ENCODE measurements around the gene C19orf85. TPM values are rescaled to one million over a fixed set of nuclear protein-coding genes. Genes with fewer than 3 reads are reported as not detected.

Gene C19orf85
- polyA plus RNA-seq, 1 of the 3 experiments (the other 2 are of a cell fraction): not detected

GRCh38 chr19:55484593-55485438 lies 20.3 kb upstream of the C19orf85 start, which contains the start of gene NAT14:
Gene NAT14 (plus strand): TSS chr19:55485188. CDS start chr19:55485709, 521 bp downstream.
- Histone ChIP-seq H3K9me2 (no peaks in the 10 kb centered on the region), H3K4me1 (ENCODE audit: control insufficient read depth in 1 of 2, insufficient read depth in 2 of 2, low read depth in 1 of 2, low read length in 1 of 2) (peaks cover 30 to 44% of the 10 kb centered on the region in 2 experiments; a peak in 3 of 4 replicates), H3K79me2 (ENCODE audit: insufficient read depth) (peaks cover 20% of the 10 kb centered on the region), H3K9me3 (no peaks in the 10 kb centered on the region), H3K4me3 (ENCODE audit: low read depth in 2 of 2, low read length in 1 of 2) (peak within 1 kb of the TSS; percentile 69 to 80), H3K4me2 (peak within 1 kb of the TSS; percentile 91), H4K20me1 (ENCODE audit: insufficient read depth) (no peaks in the 10 kb centered on the region), H2AFZ (ENCODE audit: low read depth) (no peak within 1 kb of the TSS), H3K9ac (peak within 1 kb of the TSS; percentile 86), H3K27me3 (ENCODE audit: insufficient read depth) (no peaks in the 10 kb centered on the region), H3F3A (replicated peaks; ENCODE audit: insufficient read depth) (peaks cover 29% of the 10 kb centered on the region), H3K27ac (ENCODE audit: low read depth in 2 of 2, low read length in 1 of 2) (peak within 1 kb of the TSS; percentile 95 to 97), H3K36me3 (replicated peaks in 1 of 2; ENCODE audit: control insufficient read depth in 1 of 2, insufficient read depth in 2 of 2, low read length in 1 of 2) (peaks cover 0 to 7% of the 10 kb centered on the region in 2 experiments)
- TF ChIP-seq ELF1 (IDR thresholded peaks at IDR 0.05): peak; percentile 40
- peak; percentile 36 for TF ChIP-seq CHD2 (IDR thresholded peaks at IDR 0.05; ENCODE audit: low read length, partially characterized antibody)
- no peak for TF ChIP-seq GATA2 (CRISPR knock-in tag; IDR thresholded peaks at IDR 0.05)
- no peak for TF ChIP-seq SMC3 (IDR thresholded peaks at IDR 0.05; ENCODE audit: low read depth, low read length)
- TF ChIP-seq TAF1 (IDR thresholded peaks at IDR 0.05; ENCODE audit: borderline replicate concordance, low read depth, low read length): peak; percentile 46; the same call in 1 of the 2 replicates
- peak; percentile 72 for TF ChIP-seq GABPA (IDR thresholded peaks at IDR 0.05; ENCODE audit: low read depth)
- peak; percentile 86 for TF ChIP-seq MXI1 (IDR thresholded peaks at IDR 0.05; ENCODE audit: low read depth, low read length)
- peak; percentile 40 for TF ChIP-seq PBX3 (IDR thresholded peaks at IDR 0.05)
- peak; percentile 97 for DNase-seq
- CTCF ChIA-PET: interaction anchor here (1.2 to 15.1 kb wide), 7 partner anchors 8 to 343 kb away, joined by 3 to 162 read pairs (median 7); partner anchors contain the start of gene ZNF628
- 7% methylated on average over 32 of the region's 78 CpGs for WGBS (ENCODE audit: low lambda C conversion rate)
- POLR2A ChIA-PET: interaction anchor here (0.7 to 2.3 kb wide), 5 partner anchors 9 to 116 kb away, joined by 3 to 15 read pairs (median 5); partner anchors contain the start of genes UBE2S and ZNF628

GRCh38 chr19:55483706-55484592 lies 19.4 kb upstream of the C19orf85 start:
- WGBS (ENCODE audit: low lambda C conversion rate): 90% methylated on average over 18 of the region's 46 CpGs
- Histone ChIP-seq H4K20me1 (ENCODE audit: insufficient read depth) (no peaks in the 10 kb centered on the region), H3K9me2 (no peaks in the 10 kb centered on the region), H3K79me2 (ENCODE audit: insufficient read depth) (peaks cover 27% of the 10 kb centered on the region), H3K27me3 (ENCODE audit: insufficient read depth) (no peaks in the 10 kb centered on the region), H3F3A (replicated peaks; ENCODE audit: insufficient read depth) (peaks cover 29% of the 10 kb centered on the region), H3K9ac (peak overlapping the region; percentile 86), H3K4me1 (ENCODE audit: control insufficient read depth in 1 of 2, insufficient read depth in 2 of 2, low read depth in 1 of 2, low read length in 1 of 2) (peaks cover 30 to 38% of the 10 kb centered on the region in 2 experiments; a peak in 3 of 4 replicates), H3K4me2 (peak overlapping the region; percentile 91), H3K36me3 (replicated peaks in 1 of 2; ENCODE audit: control insufficient read depth in 1 of 2, insufficient read depth in 2 of 2, low read length in 1 of 2) (peaks cover 0 to 7% of the 10 kb centered on the region in 2 experiments), H2AFZ (ENCODE audit: low read depth) (no peak overlapping the region), H3K9me3 (no peaks in the 10 kb centered on the region), H3K4me3 (ENCODE audit: low read depth in 2 of 2, low read length in 1 of 2) (peak overlapping the region; percentile 69 to 80), H3K27ac (ENCODE audit: low read depth in 2 of 2, low read length in 1 of 2) (peak overlapping the region; percentile 95 to 97)
- no peak for DNase-seq
- ChIA-PET CTCF (interaction anchor here (1.1 to 15.1 kb wide), 5 partner anchors 13 to 149 kb away, joined by 3 to 162 read pairs (median 6); no protein-coding TSS in a partner anchor), POLR2A (interaction anchor here (1.2 to 2.3 kb wide), 2 partner anchors 8 to 20 kb away, joined by 8 to 15 read pairs; partner anchors contain the start of gene ZNF628)
- TF ChIP-seq TEAD4 (IDR thresholded peaks at IDR 0.05; ENCODE audit: borderline replicate concordance, insufficient read depth) (no peak), ELF1 (IDR thresholded peaks at IDR 0.05) (no peak), FOSL2 (IDR thresholded peaks at IDR 0.05; ENCODE audit: borderline replicate concordance, low read depth) (no peak), USF2 (IDR thresholded peaks at IDR 0.05; ENCODE audit: borderline replicate concordance, low read depth, low read length) (no peak), MXI1 (IDR thresholded peaks at IDR 0.05; ENCODE audit: low read depth, low read length) (no peak), EZH2phosphoT487 (IDR thresholded peaks at IDR 0.05; ENCODE audit: borderline replicate concordance, low read depth) (no peak), FOXM1 (IDR thresholded peaks at IDR 0.05; ENCODE audit: low read depth) (no peak), PBX3 (IDR thresholded peaks at IDR 0.05) (no peak), TAF1 (IDR thresholded peaks at IDR 0.05; ENCODE audit: borderline replicate concordance, low read depth, low read length) (no peak), GATA2 (CRISPR knock-in tag; IDR thresholded peaks at IDR 0.05) (no peak), MAX (IDR thresholded peaks at IDR 0.05; ENCODE audit: low read depth) (no peak), USF1 (IDR thresholded peaks at IDR 0.05; ENCODE audit: borderline replicate concordance, low read depth) (no peak), IRF3 (IDR thresholded peaks at IDR 0.05; ENCODE audit: low read depth, low read length) (no peak)

Measured in SK-N-SH (cell line).